Activated naive CD8-positive, alpha-beta T cell treated with anti-CD3 and anti-CD28 coated beads, Interleukin-2, amount 10 ng/mL, durations not matched to agents 7 days and 5 days (primary cell): ENCODE measurements around the gene EML3. TPM values are rescaled to one million over a fixed set of nuclear protein-coding genes. Genes with fewer than 3 reads are reported as not detected.
"Not testable (repeated sequence)": the region's sequence is repeated elsewhere in the genome, so short reads cannot be mapped to it uniquely, and the experiment has no call there.

ENCODE experiments used
- ATAC-seq: fragments of 150-1000 bp; cut with Tn5 transposase; one replicate; pipeline ENCODE4 v1.10.0; 2021; ENCODE audit warnings: low read depth, moderate library complexity
- POLR2A ChIA-PET: fragments of 350-600 bp; sonication (Branson Sonifier 250); formaldehyde crosslinking; loops from one replicate; lab custom pipeline; 2021; ENCODE audit warnings: antibody characterized with exemption; lab: Charles Lee
- DNase-seq: peaks from one replicate; pipeline ENCODE4 v3.0.0; 2021
- H3K27ac Mint-ChIP-seq: one replicate; pipeline ENCODE4 v1.8.0; 2022; ENCODE audit warnings: mild to moderate bottlenecking, mixed read lengths
- H3K27me3 Mint-ChIP-seq: one replicate; pipeline ENCODE4 v1.8.0; 2022; ENCODE audit warnings: mild to moderate bottlenecking, moderate library complexity, mixed read lengths
- H3K36me3 Mint-ChIP-seq: one replicate; pipeline ENCODE4 v1.8.0; 2021; ENCODE audit warnings: mild to moderate bottlenecking, mixed read lengths
- H3K4me1 Mint-ChIP-seq: one replicate; pipeline ENCODE4 v1.8.0; 2021; ENCODE audit warnings: mixed read lengths
- H3K4me3 Mint-ChIP-seq: one replicate; pipeline ENCODE4 v1.8.0; 2022; ENCODE audit warnings: mild to moderate bottlenecking, moderate library complexity, mixed read lengths
- H3K9me3 Mint-ChIP-seq: one replicate; pipeline ENCODE4 v1.8.0; 2021; ENCODE audit warnings: mixed read lengths
- total RNA-seq, 2 experiments: library from RNA; stranded (reverse); gene quantifications; one replicate each; pipeline ENCODE4 v1.2.3, GENCODE V29; 2021

Gene EML3
- total RNA-seq, 2 experiments from 2014 or later, result 183 to 185 TPM

GRCh38 chr11:62591448-62592145 lies 21.0 kb downstream of the EML3 start, which contains the start of gene TUT1:
TSS of gene TUT1 (minus strand) at chr11:62591523. CDS start at chr11:62591485, 38 bp downstream.
- Mint-ChIP-seq H3K36me3 (peaks cover 21% of the 10 kb centered on the region), H3K27me3 (no peaks in the 10 kb centered on the region), H3K27ac (peak within 1 kb of the TSS; percentile 99), H3K9me3 (no peaks in the 10 kb centered on the region), H3K4me1 (peaks cover 38% of the 10 kb centered on the region), H3K4me3 (peak within 1 kb of the TSS; percentile 100)
- DNase-seq (peak; percentile 91), ATAC-seq (peak; percentile 88)
- POLR2A ChIA-PET, result interaction anchor here (0.5 to 4.8 kb wide), 52 partner anchors 8 to 291 kb away, joined by 3 to 83 read pairs (median 7); partner anchors contain the start of genes AHNAK, B3GAT3, BSCL2 and C11orf98

GRCh38 chr11:62588966-62589637 lies 23.5 kb downstream of the EML3 start:
- Mint-ChIP-seq H3K4me1 (peaks cover 30% of the 10 kb centered on the region), H3K27ac (no peak overlapping the region), H3K27me3 (no peaks in the 10 kb centered on the region), H3K36me3 (peaks cover 13% of the 10 kb centered on the region), H3K4me3 (peak overlapping the region; percentile 30), H3K9me3 (no peaks in the 10 kb centered on the region)
- ATAC-seq (no peak), DNase-seq (no peak)
- POLR2A ChIA-PET, result no interaction called here

- not testable (repeated sequence) for H3K27ac Mint-ChIP-seq, H3K4me3 Mint-ChIP-seq, H3K36me3 Mint-ChIP-seq, ATAC-seq, DNase-seq, H3K9me3 Mint-ChIP-seq, H3K27me3 Mint-ChIP-seq
- H3K4me1 Mint-ChIP-seq, result peaks cover 12% of the 10 kb centered on the region
- POLR2A ChIA-PET, result interaction anchor here (0.8 to 3.8 kb wide), 3 partner anchors 11 to 36 kb away, joined by 3 to 23 read pairs (median 3); partner anchors contain the start of genes B3GAT3, EEF1G and EML3
These were observed 27.2 kb downstream of the EML3 start for GRCh38 chr11:62585356-62585755.

- not testable (repeated sequence) for H3K4me1 Mint-ChIP-seq, H3K4me3 Mint-ChIP-seq, H3K27ac Mint-ChIP-seq, DNase-seq, H3K27me3 Mint-ChIP-seq, H3K9me3 Mint-ChIP-seq, ATAC-seq
- H3K36me3 Mint-ChIP-seq, result peaks cover 13% of the 10 kb centered on the region
- POLR2A ChIA-PET, result interaction anchor here (0.7 kb wide), 1 partner anchor 155 kb away, joined by 3 read pairs; no protein-coding TSS in a partner anchor
These were observed 30.8 kb downstream of the EML3 start for GRCh38 chr11:62581735-62582134.

- Mint-ChIP-seq H3K4me3 (no peak overlapping the region), H3K36me3 (peaks cover 13% of the 10 kb centered on the region), H3K27ac (peak overlapping the region; percentile 49), H3K9me3 (no peaks in the 10 kb centered on the region), H3K4me1 (peaks cover 4% of the 10 kb centered on the region), H3K27me3 (no peaks in the 10 kb centered on the region)
- DNase-seq, result no peak
- POLR2A ChIA-PET, result interaction anchor here (0.6 to 4.8 kb wide), 4 partner anchors 10 to 157 kb away, joined by 3 to 35 read pairs (median 4); partner anchors contain the start of gene TUT1
- ATAC-seq, result no peak
These were observed 31.4 kb downstream of the EML3 start for GRCh38 chr11:62580959-62581715.

- ATAC-seq (no peak), DNase-seq (no peak)
- peaks cover 13% of the 10 kb centered on the region for H3K4me1 Mint-ChIP-seq
- no peaks in the 10 kb centered on the region for H3K9me3 Mint-ChIP-seq
- peaks cover 14% of the 10 kb centered on the region for H3K36me3 Mint-ChIP-seq
- H3K27ac Mint-ChIP-seq, result no peak overlapping the region
- H3K4me3 Mint-ChIP-seq, result no peak overlapping the region
- POLR2A ChIA-PET, result interaction anchor here (0.7 to 4.8 kb wide), 2 partner anchors 12 to 110 kb away, joined by 3 to 35 read pairs; partner anchors contain the start of gene TUT1
- H3K27me3 Mint-ChIP-seq, result no peaks in the 10 kb centered on the region
These were observed 33.3 kb downstream of the EML3 start for GRCh38 chr11:62579252-62579651.

- H3K27me3 Mint-ChIP-seq, result no peaks in the 10 kb centered on the region
- ATAC-seq (no peak), DNase-seq (no peak)
- H3K4me3 Mint-ChIP-seq, result no peak overlapping the region
- POLR2A ChIA-PET, result interaction anchor here (4.8 kb wide), 1 partner anchor 13 kb away, joined by 35 read pairs; the partner anchor contains the start of gene TUT1
- H3K4me1 Mint-ChIP-seq, result peaks cover 13% of the 10 kb centered on the region
- no peaks in the 10 kb centered on the region for H3K9me3 Mint-ChIP-seq
- H3K27ac Mint-ChIP-seq, result no peak overlapping the region
- peaks cover 15% of the 10 kb centered on the region for H3K36me3 Mint-ChIP-seq
These were observed 34.0 kb downstream of the EML3 start for GRCh38 chr11:62578541-62578940.

GRCh38 chr11:62577046-62577714 lies 35.4 kb downstream of the EML3 start:
- POLR2A ChIA-PET, result interaction anchor here (0.7 to 4.8 kb wide), 4 partner anchors 14 to 278 kb away, joined by 3 to 35 read pairs (median 4); partner anchors contain the start of genes MTA2 and TUT1

GRCh38 chr11:62575837-62576236 lies 36.7 kb downstream of the EML3 start:
- POLR2A ChIA-PET, result interaction anchor here (0.6 to 2.3 kb wide), 4 partner anchors 9 to 151 kb away, joined by 3 to 23 read pairs (median 6); partner anchors contain the start of genes HNRNPUL2 and TUT1
- peak overlapping the region; percentile 99 for H3K4me3 Mint-ChIP-seq
- no peak for DNase-seq
- ATAC-seq, result no peak
- peaks cover 37% of the 10 kb centered on the region for H3K36me3 Mint-ChIP-seq
- H3K4me1 Mint-ChIP-seq, result peaks cover 34% of the 10 kb centered on the region
- no peaks in the 10 kb centered on the region for H3K27me3 Mint-ChIP-seq
- H3K27ac Mint-ChIP-seq, result peak overlapping the region; percentile 44
- H3K9me3 Mint-ChIP-seq, result no peaks in the 10 kb centered on the region

More at GRCh38 chr11:62577046-62577714, 35.4 kb downstream of the EML3 start:
- no peak overlapping the region for H3K27ac Mint-ChIP-seq
- H3K27me3 Mint-ChIP-seq, result no peaks in the 10 kb centered on the region
- H3K4me1 Mint-ChIP-seq, result peaks cover 23% of the 10 kb centered on the region
- ATAC-seq, result no peak
- no peaks in the 10 kb centered on the region for H3K9me3 Mint-ChIP-seq
- no peak overlapping the region for H3K4me3 Mint-ChIP-seq
- peaks cover 28% of the 10 kb centered on the region for H3K36me3 Mint-ChIP-seq
- no peak for DNase-seq

GRCh38 chr11:62575156-62575555 lies 37.4 kb downstream of the EML3 start:
- Mint-ChIP-seq H3K4me1 (peaks cover 38% of the 10 kb centered on the region), H3K9me3 (no peaks in the 10 kb centered on the region), H3K27me3 (no peaks in the 10 kb centered on the region), H3K36me3 (peaks cover 40% of the 10 kb centered on the region), H3K4me3 (peak overlapping the region; percentile 99), H3K27ac (peak overlapping the region; percentile 95)
- no peak for DNase-seq
- no peak for ATAC-seq
- POLR2A ChIA-PET, result interaction anchor here (0.8 to 3.3 kb wide), 11 partner anchors 9 to 281 kb away, joined by 3 to 68 read pairs (median 10); partner anchors contain the start of genes B3GAT3, C11orf98, CSKMT and HNRNPUL2

GRCh38 chr11:62574363-62575071 lies 38.1 kb downstream of the EML3 start:
- Mint-ChIP-seq H3K27ac (peak overlapping the region; percentile 95), H3K4me3 (peak overlapping the region; percentile 99), H3K4me1 (peaks cover 41% of the 10 kb centered on the region), H3K27me3 (no peaks in the 10 kb centered on the region), H3K9me3 (no peaks in the 10 kb centered on the region), H3K36me3 (peaks cover 42% of the 10 kb centered on the region)
- ATAC-seq, result peak; percentile 10
- peak; percentile 41 for DNase-seq
- POLR2A ChIA-PET, result interaction anchor here (0.7 to 3.3 kb wide), 31 partner anchors 10 to 307 kb away, joined by 3 to 68 read pairs (median 7); partner anchors contain the start of genes AHNAK, B3GAT3, C11orf98 and CSKMT
